PFSK-1 (cell line): Measurements from ENCODE around the gene GIN1.

Experiments used
- FOXP2 ChIP-seq: optimal IDR thresholded peaks from 2 replicates; pipeline ENCODE3; 2011; ENCODE audit warnings: borderline replicate concordance, control low read depth, inconsistent platforms; ENCODE audit not compliant: insufficient read depth; ENCODE audit errors: extremely low read length, extremely low read depth
- POLR2AphosphoS5 ChIP-seq: IDR thresholded peaks from 2 replicates; pipeline ENCODE4 v1.6.1; 2012; ENCODE audit warnings: low read depth, mild to moderate bottlenecking, control low read depth, low read length, moderate library complexity
- SIN3A ChIP-seq: IDR thresholded peaks from 2 replicates; pipeline ENCODE4 v1.6.1; 2012; ENCODE audit warnings: mild to moderate bottlenecking, low read length, moderate library complexity, borderline replicate concordance; ENCODE audit not compliant: insufficient read depth
- TF ChIP-seq, protein P1 (sequence below), 2 experiments: IDR thresholded peaks; 2 replicates each; pipeline versions ENCODE4 v1.6.1 to v1.8.0; 2011 to 2012; ENCODE audit warnings: low read depth in 2 of 2, low read length in 2 of 2, control low read depth in 1 of 2, inconsistent platforms in 1 of 2, mild to moderate bottlenecking in 1 of 2, moderate library complexity in 1 of 2; ENCODE audit not compliant: insufficient read depth in 1 of 2

DNA sequence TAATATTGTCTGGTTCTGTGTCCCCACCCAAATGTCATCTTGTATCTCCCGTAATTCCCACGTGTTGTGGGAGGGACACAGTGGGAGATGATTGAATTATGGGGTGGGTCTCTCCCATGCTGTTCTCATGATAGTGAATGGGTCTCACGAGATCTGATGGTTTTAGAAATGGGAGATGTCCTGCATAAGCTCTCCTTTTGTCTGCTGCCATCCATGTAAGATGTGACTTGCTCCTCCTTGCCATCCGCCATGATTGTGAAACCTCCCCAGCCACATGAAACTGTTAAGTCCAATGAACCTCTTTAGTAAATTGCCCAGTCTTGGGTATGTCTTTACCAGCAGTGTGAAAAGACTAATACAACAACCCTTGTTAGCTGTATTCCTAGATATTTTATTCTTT, 44.5 kb downstream of the GIN1 start:
- TF ChIP-seq SIN3A = no peak
- TF ChIP-seq, protein P1, sequence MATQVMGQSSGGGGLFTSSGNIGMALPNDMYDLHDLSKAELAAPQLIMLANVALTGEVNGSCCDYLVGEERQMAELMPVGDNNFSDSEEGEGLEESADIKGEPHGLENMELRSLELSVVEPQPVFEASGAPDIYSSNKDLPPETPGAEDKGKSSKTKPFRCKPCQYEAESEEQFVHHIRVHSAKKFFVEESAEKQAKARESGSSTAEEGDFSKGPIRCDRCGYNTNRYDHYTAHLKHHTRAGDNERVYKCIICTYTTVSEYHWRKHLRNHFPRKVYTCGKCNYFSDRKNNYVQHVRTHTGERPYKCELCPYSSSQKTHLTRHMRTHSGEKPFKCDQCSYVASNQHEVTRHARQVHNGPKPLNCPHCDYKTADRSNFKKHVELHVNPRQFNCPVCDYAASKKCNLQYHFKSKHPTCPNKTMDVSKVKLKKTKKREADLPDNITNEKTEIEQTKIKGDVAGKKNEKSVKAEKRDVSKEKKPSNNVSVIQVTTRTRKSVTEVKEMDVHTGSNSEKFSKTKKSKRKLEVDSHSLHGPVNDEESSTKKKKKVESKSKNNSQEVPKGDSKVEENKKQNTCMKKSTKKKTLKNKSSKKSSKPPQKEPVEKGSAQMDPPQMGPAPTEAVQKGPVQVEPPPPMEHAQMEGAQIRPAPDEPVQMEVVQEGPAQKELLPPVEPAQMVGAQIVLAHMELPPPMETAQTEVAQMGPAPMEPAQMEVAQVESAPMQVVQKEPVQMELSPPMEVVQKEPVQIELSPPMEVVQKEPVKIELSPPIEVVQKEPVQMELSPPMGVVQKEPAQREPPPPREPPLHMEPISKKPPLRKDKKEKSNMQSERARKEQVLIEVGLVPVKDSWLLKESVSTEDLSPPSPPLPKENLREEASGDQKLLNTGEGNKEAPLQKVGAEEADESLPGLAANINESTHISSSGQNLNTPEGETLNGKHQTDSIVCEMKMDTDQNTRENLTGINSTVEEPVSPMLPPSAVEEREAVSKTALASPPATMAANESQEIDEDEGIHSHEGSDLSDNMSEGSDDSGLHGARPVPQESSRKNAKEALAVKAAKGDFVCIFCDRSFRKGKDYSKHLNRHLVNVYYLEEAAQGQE (IDR thresholded peaks at IDR 0.05; ENCODE audit: insufficient read depth in 1 of 2, low read depth in 2 of 2, low read length in 2 of 2) = no peak
- no peak for TF ChIP-seq POLR2AphosphoS5
- no peak for TF ChIP-seq FOXP2
